Measurements from ENCODE around the gene MMD2.

The MMD2 gene

GRCh38 chr7:4866528-4867496 lies 92.2 kb downstream of the MMD2 start:
- no peak for DNase-seq

- no peak for DNase-seq
Observed at GRCh38 chr7:4862156-4862555, 96.8 kb downstream of the MMD2 start.

- peak; percentile 73 for DNase-seq
Observed at GRCh38 chr7:4861673-4862072, 97.3 kb downstream of the MMD2 start, which contains the start of gene PAPOLB. Gene PAPOLB, minus strand, starts transcription at chr7:4862030. Its CDS starts 220 bp downstream, at chr7:4861810.

- DNase-seq = no peak
Observed at GRCh38 chr7:4861227-4861626, 97.8 kb downstream of the MMD2 start.

GRCh38 chr7:4857189-4857588 lies 101.8 kb downstream of the MMD2 start:
- DNase-seq = no peak

- no peak for DNase-seq
Observed at GRCh38 chr7:4856336-4857057, 102.5 kb downstream of the MMD2 start.
